ENCODE data around the gene THADA. TPM values are rescaled to one million over a fixed set of nuclear protein-coding genes. Genes with fewer than 3 reads are reported as not detected.
"Not testable (repeated sequence)": the region's sequence is repeated elsewhere in the genome, so short reads cannot be mapped to it uniquely, and the experiment has no call there.

THADA gene
- total RNA-seq, 1 donor from 2014 or later: 29.3 TPM

DNA sequence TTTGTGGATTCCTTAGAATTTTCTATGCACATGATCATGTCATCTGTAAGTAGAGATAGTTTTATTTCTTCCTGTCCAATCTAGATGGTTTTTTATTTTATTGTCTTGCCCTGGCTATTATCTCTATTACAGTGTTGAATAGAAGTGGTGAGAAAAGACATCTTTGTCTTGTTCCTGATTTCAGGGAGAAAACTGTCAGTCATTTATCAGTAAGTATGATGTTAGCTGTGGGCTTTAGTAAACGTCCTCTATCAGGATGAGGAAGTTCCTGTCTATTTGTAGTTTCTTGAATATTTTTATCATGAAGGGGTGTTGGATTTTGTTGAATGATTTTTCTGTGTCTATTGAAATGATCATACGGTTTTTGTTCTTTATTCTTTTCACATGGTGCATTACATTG lies 46.5 kb upstream of the THADA start:
- no peak overlapping the region for H3K4me3 Mint-ChIP-seq
- no peaks in the 10 kb centered on the region for H3K4me1 ChIP-seq
- H3K27ac ChIP-seq: no peak overlapping the region
- H3K36me3 ChIP-seq: no peaks in the 10 kb centered on the region
- H3K9me3 ChIP-seq (ENCODE audit: low read depth): peaks cover 5% of the 10 kb centered on the region
- no peaks in the 10 kb centered on the region for H3K36me3 Mint-ChIP-seq
- peaks cover 6% of the 10 kb centered on the region for H3K27me3 Mint-ChIP-seq (ENCODE audit: insufficient read depth, low read depth)
- H4K20me1 ChIP-seq (ENCODE audit: low read depth): no peaks in the 10 kb centered on the region
- no peak for DNase-seq (ENCODE audit: low spot score)
- peaks cover 15% of the 10 kb centered on the region for H3K27me3 ChIP-seq
- H3K4me2 ChIP-seq: no peak overlapping the region
- H3K4me3 ChIP-seq: no peak overlapping the region
- peaks cover 7% of the 10 kb centered on the region for H3K9me3 Mint-ChIP-seq
- H3K27ac Mint-ChIP-seq: no peak overlapping the region
- TF ChIP-seq EZH2 (IDR thresholded peaks at IDR 0.05): no peak
- TF ChIP-seq, protein P1, sequence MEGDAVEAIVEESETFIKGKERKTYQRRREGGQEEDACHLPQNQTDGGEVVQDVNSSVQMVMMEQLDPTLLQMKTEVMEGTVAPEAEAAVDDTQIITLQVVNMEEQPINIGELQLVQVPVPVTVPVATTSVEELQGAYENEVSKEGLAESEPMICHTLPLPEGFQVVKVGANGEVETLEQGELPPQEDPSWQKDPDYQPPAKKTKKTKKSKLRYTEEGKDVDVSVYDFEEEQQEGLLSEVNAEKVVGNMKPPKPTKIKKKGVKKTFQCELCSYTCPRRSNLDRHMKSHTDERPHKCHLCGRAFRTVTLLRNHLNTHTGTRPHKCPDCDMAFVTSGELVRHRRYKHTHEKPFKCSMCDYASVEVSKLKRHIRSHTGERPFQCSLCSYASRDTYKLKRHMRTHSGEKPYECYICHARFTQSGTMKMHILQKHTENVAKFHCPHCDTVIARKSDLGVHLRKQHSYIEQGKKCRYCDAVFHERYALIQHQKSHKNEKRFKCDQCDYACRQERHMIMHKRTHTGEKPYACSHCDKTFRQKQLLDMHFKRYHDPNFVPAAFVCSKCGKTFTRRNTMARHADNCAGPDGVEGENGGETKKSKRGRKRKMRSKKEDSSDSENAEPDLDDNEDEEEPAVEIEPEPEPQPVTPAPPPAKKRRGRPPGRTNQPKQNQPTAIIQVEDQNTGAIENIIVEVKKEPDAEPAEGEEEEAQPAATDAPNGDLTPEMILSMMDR (IDR thresholded peaks at IDR 0.05): no peak
- TF ChIP-seq EZH2phosphoT487 (IDR thresholded peaks at IDR 0.05): no peak
- H3K4me1 Mint-ChIP-seq: peaks cover 5% of the 10 kb centered on the region
- no peak overlapping the region for H3K9ac ChIP-seq
- no peaks in the 10 kb centered on the region for H3K79me2 ChIP-seq (ENCODE audit: low read depth)
- H3F3A ChIP-seq (ENCODE audit: low read depth): no peaks in the 10 kb centered on the region
- H2AFZ ChIP-seq (replicated peaks): no peak overlapping the region

DNA sequence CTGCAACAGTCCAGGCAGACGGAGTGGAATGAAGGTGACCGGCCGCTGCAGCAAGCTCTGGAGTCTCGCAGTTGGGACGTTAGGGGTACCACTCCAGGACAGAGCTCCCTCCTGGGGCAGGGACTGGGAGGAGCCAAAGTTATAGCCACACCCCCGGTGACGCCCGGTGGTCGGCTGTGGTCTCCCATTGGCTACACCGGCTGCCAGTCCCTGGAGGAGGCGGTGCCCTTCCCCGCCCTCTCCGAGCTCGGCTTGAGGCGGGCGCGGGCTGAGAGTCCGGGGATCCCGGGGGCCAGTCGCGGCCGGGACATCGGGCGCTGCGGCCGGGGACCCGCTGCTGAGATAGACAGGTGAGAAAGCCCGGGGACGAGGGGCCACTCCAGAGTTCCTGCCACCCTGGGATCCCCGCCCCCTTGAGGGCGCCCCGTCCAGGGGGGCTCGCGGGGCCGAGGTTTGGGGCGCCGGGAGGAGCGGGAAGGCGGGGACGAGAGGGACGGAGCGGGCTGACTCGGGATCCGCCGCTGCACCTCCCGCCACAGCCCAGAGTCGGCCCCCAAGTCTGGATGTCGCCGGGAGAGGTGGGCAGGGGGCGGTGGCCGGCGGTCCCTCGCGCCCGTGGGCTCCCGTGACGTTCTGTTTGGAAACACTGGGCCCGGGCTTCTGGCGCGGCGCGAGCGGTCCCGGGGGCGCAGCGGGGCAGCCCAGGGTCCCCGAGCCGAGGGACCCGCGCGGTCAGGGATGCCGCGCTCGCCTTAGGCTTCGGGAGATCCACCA lies 41.4 kb upstream of the THADA start, which contains the start of gene PLEKHH2:
Gene PLEKHH2 (plus strand): TSS at position 231 of the 774 bp plus-strand sequence. CDS start 7,414 bp downstream, outside the sequence.
- peak within 1 kb of the TSS; percentile 89 for H3K4me3 Mint-ChIP-seq
- H3K36me3 Mint-ChIP-seq: no peaks in the 10 kb centered on the region
- peaks cover 7% of the 10 kb centered on the region for H3K9me3 Mint-ChIP-seq
- H3K27me3 Mint-ChIP-seq (ENCODE audit: insufficient read depth, low read depth): peaks cover 10% of the 10 kb centered on the region
- peak within 1 kb of the TSS; percentile 91 for H3K4me3 ChIP-seq
- H3K4me2 ChIP-seq: peak within 1 kb of the TSS; percentile 96
- no peaks in the 10 kb centered on the region for H3K4me1 ChIP-seq
- no peaks in the 10 kb centered on the region for H3K79me2 ChIP-seq (ENCODE audit: low read depth)
- H3F3A ChIP-seq (ENCODE audit: low read depth): no peaks in the 10 kb centered on the region
- H3K4me1 Mint-ChIP-seq: peaks cover 9% of the 10 kb centered on the region
- no peaks in the 10 kb centered on the region for H3K36me3 ChIP-seq
- peaks cover 52% of the 10 kb centered on the region for H3K27me3 ChIP-seq
- H4K20me1 ChIP-seq (ENCODE audit: low read depth): no peaks in the 10 kb centered on the region
- peak; percentile 94 for DNase-seq (ENCODE audit: low spot score)
- H3K27ac ChIP-seq: no peak within 1 kb of the TSS
- peak within 1 kb of the TSS; percentile 48 for H3K9ac ChIP-seq
- no peak within 1 kb of the TSS for H3K27ac Mint-ChIP-seq
- peak; percentile 52 for TF ChIP-seq EZH2 (IDR thresholded peaks at IDR 0.05)
- TF ChIP-seq, protein P1 (IDR thresholded peaks at IDR 0.05): peak; percentile 9
- TF ChIP-seq EZH2phosphoT487 (IDR thresholded peaks at IDR 0.05): peak; percentile 30
- peaks cover 5% of the 10 kb centered on the region for H3K9me3 ChIP-seq (ENCODE audit: low read depth)
- peak within 1 kb of the TSS; percentile 97 for H2AFZ ChIP-seq (replicated peaks)

DNA sequence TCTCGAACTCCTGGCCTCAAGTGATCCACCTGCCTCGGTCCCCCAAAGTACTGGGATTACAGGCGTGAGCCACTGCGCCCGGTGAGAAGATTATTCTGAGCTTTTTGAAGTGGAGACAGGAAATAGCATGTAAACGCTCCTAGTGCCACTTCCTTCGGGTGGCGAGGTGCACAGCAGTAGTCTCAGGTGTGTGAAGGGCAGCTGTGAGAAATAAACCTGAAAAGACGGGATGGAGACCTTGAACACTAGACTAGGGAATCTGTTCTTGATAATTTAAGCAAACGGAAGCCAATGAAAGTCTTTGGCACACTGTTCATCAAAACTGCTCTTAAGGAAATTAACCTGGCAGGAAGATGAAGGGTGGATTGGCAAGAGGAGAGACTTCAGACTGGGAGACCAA lies 40.8 kb upstream of the THADA start:
- no peaks in the 10 kb centered on the region for H3K4me1 ChIP-seq
- no peaks in the 10 kb centered on the region for H4K20me1 ChIP-seq (ENCODE audit: low read depth)
- peak overlapping the region; percentile 87 for H3K4me3 Mint-ChIP-seq
- H2AFZ ChIP-seq (replicated peaks): peak overlapping the region; percentile 93
- no peaks in the 10 kb centered on the region for H3K36me3 ChIP-seq
- no peak overlapping the region for H3K27ac Mint-ChIP-seq
- H3K4me3 ChIP-seq: peak overlapping the region; percentile 91
- peaks cover 9% of the 10 kb centered on the region for H3K4me1 Mint-ChIP-seq
- H3K27ac ChIP-seq: no peak overlapping the region
- peaks cover 5% of the 10 kb centered on the region for H3K9me3 ChIP-seq (ENCODE audit: low read depth)
- H3F3A ChIP-seq (ENCODE audit: low read depth): no peaks in the 10 kb centered on the region
- H3K27me3 Mint-ChIP-seq (ENCODE audit: insufficient read depth, low read depth): peaks cover 10% of the 10 kb centered on the region
- no peak for TF ChIP-seq EZH2 (IDR thresholded peaks at IDR 0.05)
- TF ChIP-seq EZH2phosphoT487 (IDR thresholded peaks at IDR 0.05): no peak
- TF ChIP-seq, protein P1 (IDR thresholded peaks at IDR 0.05): no peak
- no peaks in the 10 kb centered on the region for H3K36me3 Mint-ChIP-seq
- peaks cover 52% of the 10 kb centered on the region for H3K27me3 ChIP-seq
- H3K9me3 Mint-ChIP-seq: peaks cover 7% of the 10 kb centered on the region
- H3K9ac ChIP-seq: no peak overlapping the region
- DNase-seq (ENCODE audit: low spot score): no peak
- no peaks in the 10 kb centered on the region for H3K79me2 ChIP-seq (ENCODE audit: low read depth)
- H3K4me2 ChIP-seq: peak overlapping the region; percentile 96

DNA sequence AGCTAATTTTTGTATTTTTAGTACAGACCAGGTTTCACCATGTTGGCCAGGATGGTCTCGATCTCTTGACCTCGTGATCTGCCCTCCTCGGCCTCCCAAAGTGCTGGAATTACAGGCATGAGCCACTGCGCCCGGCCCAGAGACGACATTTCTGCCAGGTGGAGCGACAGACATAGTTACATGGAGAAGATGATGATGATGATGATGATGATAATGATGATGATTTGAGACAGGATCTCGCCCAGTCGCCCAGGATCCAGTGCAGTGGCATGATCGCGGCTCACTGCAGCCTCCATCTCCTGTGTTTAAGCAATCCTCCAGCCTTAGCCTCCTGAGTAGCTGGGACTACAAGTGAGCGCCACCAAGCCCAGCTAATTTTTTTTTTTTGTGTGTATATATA lies 40.3 kb upstream of the THADA start:
- H4K20me1 ChIP-seq (ENCODE audit: low read depth); H3K27ac Mint-ChIP-seq; H3K4me3 ChIP-seq; H3K4me1 ChIP-seq; H3K9ac ChIP-seq; H3K4me2 ChIP-seq; DNase-seq (ENCODE audit: low spot score); H2AFZ ChIP-seq (replicated peaks); H3K9me3 Mint-ChIP-seq; H3K27ac ChIP-seq; H3K9me3 ChIP-seq (ENCODE audit: low read depth); H3K79me2 ChIP-seq (ENCODE audit: low read depth); H3K36me3 Mint-ChIP-seq; H3F3A ChIP-seq (ENCODE audit: low read depth); H3K4me1 Mint-ChIP-seq; H3K36me3 ChIP-seq: not testable (repeated sequence)
- Mint-ChIP-seq H3K4me3 (peak overlapping the region; percentile 87), H3K27me3 (ENCODE audit: insufficient read depth, low read depth) (peaks cover 10% of the 10 kb centered on the region)
- peaks cover 52% of the 10 kb centered on the region for H3K27me3 ChIP-seq

All from neural progenitor cell (in vitro differentiated cells).